NCI-H2107 treated with DMSO at 0.1 percent for 48 hours (cell line): ENCODE measurements around the gene C22orf31.

Source experiments
- DNase-seq: peaks from one replicate; lab custom pipeline; 2025; ENCODE audit not compliant: unreplicated experiment; lab: John Stamatoyannopoulos, UW

Gene C22orf31

GRCh38 chr22:29081517-29082236, 20.0 kb upstream of the C22orf31 start:
- no peak for DNase-seq

GRCh38 chr22:29080106-29080975, 18.7 kb upstream of the C22orf31 start:
- peak; percentile 9 for DNase-seq

GRCh38 chr22:29079218-29079901, 17.7 kb upstream of the C22orf31 start:
- peak; percentile 57 for DNase-seq

- no peak for DNase-seq
Measured at GRCh38 chr22:29078869-29079207, 17.2 kb upstream of the C22orf31 start.

- DNase-seq, result no peak
Measured at GRCh38 chr22:29078036-29078868, 16.6 kb upstream of the C22orf31 start.

GRCh38 chr22:29074276-29074772, 12.7 kb upstream of the C22orf31 start:
- no peak for DNase-seq

- no peak for DNase-seq
Measured at GRCh38 chr22:29073618-29074275, 12.1 kb upstream of the C22orf31 start.

GRCh38 chr22:29072979-29073617, 11.5 kb upstream of the C22orf31 start, which contains the start of gene KREMEN1:
Gene KREMEN1 (plus strand): TSS chr22:29073035. CDS start chr22:29073131, 96 bp downstream.
- no peak for DNase-seq

- peak; percentile 13 for DNase-seq
Measured at GRCh38 chr22:29072193-29072978, 10.8 kb upstream of the C22orf31 start.

GRCh38 chr22:29071261-29072045, 9.8 kb upstream of the C22orf31 start:
- DNase-seq, result no peak

- no peak for DNase-seq
Measured at GRCh38 chr22:29070490-29070889, 8.9 kb upstream of the C22orf31 start.

- no peak for DNase-seq
Measured at GRCh38 chr22:29069463-29069862, 7.8 kb upstream of the C22orf31 start.

- no peak for DNase-seq
Measured at GRCh38 chr22:29065468-29066190, 4.0 kb upstream of the C22orf31 start.

GRCh38 chr22:29062286-29062821, 723 bp upstream of the C22orf31 start:
- peak; percentile 47 for DNase-seq

- no peak for DNase-seq
Measured at GRCh38 chr22:29060931-29061330, 700 bp downstream of the C22orf31 start.

GRCh38 chr22:29060251-29060869, 1.3 kb downstream of the C22orf31 start:
- no peak for DNase-seq

- DNase-seq, result no peak
Measured at GRCh38 chr22:29056472-29056871, 5.2 kb downstream of the C22orf31 start.
